Mesendoderm (in vitro differentiated cells): Measurements from ENCODE around the gene MLLT3.
"Not testable (repeated sequence)": the region's sequence is repeated elsewhere in the genome, so short reads cannot be mapped to it uniquely, and the experiment has no call there.

Source experiments
- DNase-seq: peaks from one replicate; pipeline ENCODE4 v3.0.0; 2013
- H2AK5ac ChIP-seq: 2 replicates; pipeline ENCODE4 v1.6.1; 2013; ENCODE audit warnings: low read length, inconsistent platforms
- H2BK120ac ChIP-seq: 2 replicates; pipeline ENCODE4 v1.6.1; 2013; ENCODE audit warnings: low read depth, mild to moderate bottlenecking, low read length, moderate library complexity, mixed read lengths
- H2BK15ac ChIP-seq: replicated peaks from 2 replicates; pipeline ENCODE4 v1.6.1; 2013; ENCODE audit warnings: low read depth, mild to moderate bottlenecking, moderate library complexity
- H2BK5ac ChIP-seq: 2 replicates; pipeline ENCODE4 v1.6.1; 2013; ENCODE audit warnings: low read length, inconsistent platforms
- H3K18ac ChIP-seq: 2 replicates; pipeline ENCODE4 v1.6.1; 2013; ENCODE audit warnings: mild to moderate bottlenecking, low read length, mixed read lengths
- H3K23ac ChIP-seq: one replicate; pipeline ENCODE4 v1.6.1; 2013; ENCODE audit warnings: low read length
- H3K27ac ChIP-seq: 2 replicates; pipeline ENCODE4 v1.5.1; 2013; ENCODE audit warnings: low read depth, mild to moderate bottlenecking, inconsistent platforms, low read length, moderate library complexity
- H3K27me3 ChIP-seq: 2 replicates; pipeline ENCODE4 v1.6.1; 2013; ENCODE audit warnings: low read length, control low read depth, mild to moderate bottlenecking, inconsistent platforms; ENCODE audit not compliant: insufficient read depth, poor library complexity
- H3K36me3 ChIP-seq: 2 replicates; pipeline ENCODE4 v1.6.1; 2013; ENCODE audit warnings: low read length, inconsistent platforms; ENCODE audit not compliant: control insufficient read depth, insufficient read depth
- H3K4ac ChIP-seq: one replicate; pipeline ENCODE4 v1.6.1; 2013; ENCODE audit warnings: low read depth, mild to moderate bottlenecking, low read length, moderate library complexity
- H3K4me1 ChIP-seq: 2 replicates; pipeline ENCODE4 v1.6.1; 2013; ENCODE audit warnings: low read depth, low read length, inconsistent platforms; ENCODE audit not compliant: control insufficient read depth
- H3K4me2 ChIP-seq: 2 replicates; pipeline ENCODE4 v1.6.1; 2013; ENCODE audit warnings: low read length
- H3K4me3 ChIP-seq: 2 replicates; pipeline ENCODE4 v1.5.1; 2013; ENCODE audit warnings: mild to moderate bottlenecking, low read length
- H3K56ac ChIP-seq: one replicate; pipeline ENCODE4 v1.6.1; 2013; ENCODE audit warnings: low read length
- H3K79me1 ChIP-seq: 2 replicates; pipeline ENCODE4 v1.6.1; 2013; ENCODE audit warnings: low read length, inconsistent platforms
- H3K79me2 ChIP-seq: 2 replicates; pipeline ENCODE4 v1.6.1; 2013; ENCODE audit warnings: mild to moderate bottlenecking, low read length; ENCODE audit not compliant: control insufficient read depth, insufficient read depth
- H3K9ac ChIP-seq: 2 replicates; pipeline ENCODE4 v1.6.1; 2013; ENCODE audit warnings: low read length, inconsistent platforms
- H4K5ac ChIP-seq: one replicate; pipeline ENCODE4 v1.6.1; 2013; ENCODE audit warnings: low read length
- H4K8ac ChIP-seq: one replicate; pipeline ENCODE4 v1.6.1; 2013; ENCODE audit warnings: low read depth, mild to moderate bottlenecking, control low read depth, low read length, moderate library complexity
- WGBS: extraction: QIAGEN DNeasy Blood & Tissue Kit; methylation state at CpG from one replicate; pipeline ENCODE4 v1.1.7; 2013; ENCODE audit warnings: low lambda C conversion rate, missing lambda C conversion rate; ENCODE audit not compliant: insufficient coverage; ENCODE audit errors: extremely low coverage; 5-methylcytosine and 5-hydroxymethylcytosine counted together

The MLLT3 gene

DNA sequence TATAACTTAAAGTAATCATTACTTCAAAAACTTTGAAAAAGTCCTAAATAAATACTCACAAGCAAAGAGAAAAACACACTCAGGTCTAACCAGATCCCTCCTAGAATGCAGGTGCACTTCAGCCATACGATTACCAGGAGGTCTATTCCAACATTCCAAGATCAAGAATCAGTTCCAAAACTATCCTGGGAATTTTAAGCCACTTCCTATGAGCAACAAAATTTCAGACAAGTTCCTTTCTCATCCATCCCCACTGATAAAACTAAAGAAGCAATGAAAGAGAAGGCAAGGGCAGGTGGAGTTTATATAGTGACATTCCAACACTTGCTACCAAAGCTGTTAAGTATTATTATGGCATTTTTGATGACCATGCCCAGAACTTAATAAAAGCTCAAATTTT, 29.6 kb downstream of the MLLT3 start:
- no peaks in the 10 kb centered on the region for H3K4me1 ChIP-seq

DNA sequence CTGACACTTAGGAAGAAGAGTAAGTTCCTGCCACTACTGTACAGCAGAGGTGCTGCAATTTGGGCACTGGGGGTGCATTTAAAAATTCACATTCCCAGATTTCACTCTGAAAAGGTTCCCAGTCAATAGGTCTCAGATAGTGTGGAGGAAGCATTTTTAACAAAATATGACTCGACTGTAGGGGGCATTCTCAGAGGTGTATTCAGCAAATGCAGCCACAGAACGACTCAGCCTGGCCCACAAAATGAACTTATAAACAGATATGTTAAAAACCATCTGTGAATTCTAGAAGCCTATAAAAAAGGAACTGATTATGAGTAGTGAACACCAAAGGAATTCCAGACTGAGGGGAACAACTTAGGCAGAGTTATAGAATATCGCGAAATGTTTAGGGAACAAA, 31.1 kb downstream of the MLLT3 start:
- no peak overlapping the region for H3K4me2 ChIP-seq
- no peak for DNase-seq
- H3K18ac ChIP-seq, result no peak overlapping the region
- H3K79me1 ChIP-seq, result no peaks in the 10 kb centered on the region
- no peak overlapping the region for H2BK15ac ChIP-seq
- H3K23ac ChIP-seq, result no peak overlapping the region
- no peaks in the 10 kb centered on the region for H3K4me1 ChIP-seq
- no peak overlapping the region for H3K9ac ChIP-seq
- no peak overlapping the region for H2BK120ac ChIP-seq
- H4K8ac ChIP-seq, result no peak overlapping the region
- no peak overlapping the region for H3K27ac ChIP-seq
- H2BK5ac ChIP-seq, result no peak overlapping the region
- no peak overlapping the region for H2AK5ac ChIP-seq
- no peak overlapping the region for H3K56ac ChIP-seq
- no CpG with 5 or more reads among the region's 4 CpGs for WGBS
- no peak overlapping the region for H4K5ac ChIP-seq
- H3K4me3 ChIP-seq, result no peak overlapping the region
- H3K36me3 ChIP-seq, result no peaks in the 10 kb centered on the region
- H3K27me3 ChIP-seq, result no peaks in the 10 kb centered on the region
- no peak overlapping the region for H3K4ac ChIP-seq
- no peaks in the 10 kb centered on the region for H3K79me2 ChIP-seq

More for the DNA sequence above, 29.6 kb downstream of the MLLT3 start:
- no peaks in the 10 kb centered on the region for H3K36me3 ChIP-seq
- no peak overlapping the region for H3K27ac ChIP-seq
- no peak for DNase-seq
- no CpG with 5 or more reads among the region's 1 CpG for WGBS
- H3K79me1 ChIP-seq, result no peaks in the 10 kb centered on the region
- H2BK15ac ChIP-seq, result no peak overlapping the region
- H3K56ac ChIP-seq, result no peak overlapping the region
- no peak overlapping the region for H3K4ac ChIP-seq
- H3K27me3 ChIP-seq, result no peaks in the 10 kb centered on the region
- H4K8ac ChIP-seq, result no peak overlapping the region
- H3K9ac ChIP-seq, result no peak overlapping the region
- no peak overlapping the region for H3K23ac ChIP-seq
- H3K79me2 ChIP-seq, result no peaks in the 10 kb centered on the region
- no peak overlapping the region for H4K5ac ChIP-seq
- no peak overlapping the region for H3K4me3 ChIP-seq
- no peak overlapping the region for H3K4me2 ChIP-seq
- no peak overlapping the region for H2BK5ac ChIP-seq
- H3K18ac ChIP-seq, result no peak overlapping the region
- no peak overlapping the region for H2BK120ac ChIP-seq
- no peak overlapping the region for H2AK5ac ChIP-seq

DNA sequence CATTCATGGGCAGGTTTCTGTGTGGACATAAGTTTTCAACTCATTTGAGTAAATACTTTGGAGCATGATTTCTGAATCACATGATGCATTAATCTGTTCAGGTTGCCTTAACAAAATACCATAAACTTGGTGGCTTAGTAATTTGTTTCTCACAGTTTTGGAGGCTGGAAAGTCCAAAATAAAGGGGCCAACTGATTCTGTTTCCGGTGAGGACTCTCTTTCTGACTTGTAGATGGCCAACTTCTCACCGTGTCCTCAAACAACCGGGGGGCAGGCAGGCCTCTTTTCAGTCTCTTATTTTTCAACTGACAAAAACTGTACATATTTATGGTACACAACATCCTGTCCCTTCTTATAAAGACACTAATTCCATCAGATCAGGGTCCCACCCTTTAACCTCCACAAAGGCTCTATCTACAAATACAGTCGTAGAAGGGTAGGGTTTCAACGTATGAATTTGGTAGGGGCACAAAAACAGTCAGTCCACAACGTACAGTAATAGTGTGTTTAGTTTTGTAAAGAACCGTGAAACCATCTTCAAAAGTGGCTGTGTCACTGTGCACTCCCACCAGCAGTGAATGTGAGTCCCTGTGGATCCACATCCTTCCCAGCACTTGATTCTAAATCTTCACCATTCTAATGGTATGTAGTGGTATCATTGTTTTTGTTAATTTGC, 37.2 kb downstream of the MLLT3 start:
- no peak for DNase-seq
- Histone ChIP-seq H3K4ac (no peak overlapping the region), H3K27ac (no peak overlapping the region), H4K5ac (no peak overlapping the region), H2AK5ac (no peak overlapping the region), H2BK5ac (no peak overlapping the region), H3K79me1 (no peaks in the 10 kb centered on the region), H3K27me3 (no peaks in the 10 kb centered on the region), H3K9ac (no peak overlapping the region), H3K79me2 (no peaks in the 10 kb centered on the region), H3K36me3 (no peaks in the 10 kb centered on the region), H3K4me1 (no peaks in the 10 kb centered on the region), H2BK15ac (no peak overlapping the region), H4K8ac (no peak overlapping the region), H2BK120ac (no peak overlapping the region), H3K18ac (no peak overlapping the region), H3K4me3 (no peak overlapping the region), H3K56ac (no peak overlapping the region), H3K23ac (no peak overlapping the region), H3K4me2 (no peak overlapping the region)
- no CpG with 5 or more reads among the region's 7 CpGs for WGBS

GRCh38 chr9:20583088-20583487, 39.2 kb downstream of the MLLT3 start:
- not testable (repeated sequence) for H3K79me1 ChIP-seq, H2AK5ac ChIP-seq, DNase-seq, H3K27me3 ChIP-seq, H3K4ac ChIP-seq, H3K36me3 ChIP-seq, H3K9ac ChIP-seq, H3K4me2 ChIP-seq, H3K4me1 ChIP-seq, H4K8ac ChIP-seq, H3K23ac ChIP-seq, H2BK15ac ChIP-seq, H2BK5ac ChIP-seq, H3K79me2 ChIP-seq, H3K27ac ChIP-seq, H3K56ac ChIP-seq, H3K4me3 ChIP-seq, H2BK120ac ChIP-seq, H4K5ac ChIP-seq, H3K18ac ChIP-seq
- WGBS, result no CpG with 5 or more reads among the region's 4 CpGs

DNA sequence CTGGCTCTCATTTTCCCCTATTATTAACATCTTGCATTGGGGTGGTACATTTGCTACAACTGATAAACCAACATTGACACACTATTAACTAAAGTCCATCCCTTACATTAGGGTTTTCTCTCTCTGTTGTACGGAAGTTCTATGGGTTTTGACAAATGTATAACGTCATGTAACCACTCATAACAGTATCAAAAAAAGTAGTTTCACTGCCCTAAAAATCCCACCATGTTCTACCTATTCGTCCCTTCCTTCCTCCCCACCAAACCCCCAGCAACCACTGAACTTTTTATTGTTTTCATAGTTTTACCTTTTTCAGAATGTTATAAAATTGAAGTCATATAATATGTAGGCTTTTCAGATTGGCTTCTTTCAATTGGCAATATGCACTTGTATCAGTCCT, 40.1 kb downstream of the MLLT3 start:
- H3K23ac ChIP-seq, result no peak overlapping the region
- no peak overlapping the region for H3K56ac ChIP-seq
- WGBS, result no CpG with 5 or more reads among the region's 3 CpGs

GRCh38 chr9:20580673-20581072, 41.6 kb downstream of the MLLT3 start:
- H3K79me1 ChIP-seq, result no peaks in the 10 kb centered on the region
- no peak overlapping the region for H2BK15ac ChIP-seq
- H3K56ac ChIP-seq, result no peak overlapping the region
- H4K8ac ChIP-seq, result no peak overlapping the region
- H3K79me2 ChIP-seq, result no peaks in the 10 kb centered on the region
- H3K27ac ChIP-seq, result no peak overlapping the region
- H3K4ac ChIP-seq, result no peak overlapping the region
- no peak overlapping the region for H3K9ac ChIP-seq
- H3K23ac ChIP-seq, result no peak overlapping the region
- H3K36me3 ChIP-seq, result no peaks in the 10 kb centered on the region
- no peak overlapping the region for H2BK120ac ChIP-seq
- no peaks in the 10 kb centered on the region for H3K27me3 ChIP-seq
- no peak overlapping the region for H4K5ac ChIP-seq
- no peak overlapping the region for H3K4me3 ChIP-seq
- H3K18ac ChIP-seq, result no peak overlapping the region
- no peak for DNase-seq
- H3K4me1 ChIP-seq, result no peaks in the 10 kb centered on the region
- no peak overlapping the region for H3K4me2 ChIP-seq
- WGBS, result no CpG with 5 or more reads among the region's 2 CpGs
- H2AK5ac ChIP-seq, result no peak overlapping the region
- no peak overlapping the region for H2BK5ac ChIP-seq

More for the DNA sequence above, 40.1 kb downstream of the MLLT3 start:
- H3K27me3 ChIP-seq, result no peaks in the 10 kb centered on the region
- H3K4me1 ChIP-seq, result no peaks in the 10 kb centered on the region
- H3K4me3 ChIP-seq, result no peak overlapping the region
- no peak overlapping the region for H2BK120ac ChIP-seq
- no peak overlapping the region for H4K5ac ChIP-seq
- no peak overlapping the region for H2AK5ac ChIP-seq
- DNase-seq, result no peak
- H3K9ac ChIP-seq, result no peak overlapping the region
- H3K79me1 ChIP-seq, result no peaks in the 10 kb centered on the region
- no peak overlapping the region for H3K4ac ChIP-seq
- no peak overlapping the region for H2BK5ac ChIP-seq
- H3K18ac ChIP-seq, result no peak overlapping the region
- no peak overlapping the region for H3K27ac ChIP-seq
- no peak overlapping the region for H2BK15ac ChIP-seq
- no peaks in the 10 kb centered on the region for H3K79me2 ChIP-seq
- no peak overlapping the region for H3K4me2 ChIP-seq
- H4K8ac ChIP-seq, result no peak overlapping the region
- no peaks in the 10 kb centered on the region for H3K36me3 ChIP-seq
